Measurements from ENCODE around the gene FAM216B. TPM values are rescaled to one million over a fixed set of nuclear protein-coding genes. Genes with fewer than 3 reads are reported as not detected.
"Not testable (repeated sequence)": the region's sequence is repeated elsewhere in the genome, so short reads cannot be mapped to it uniquely, and the experiment has no call there.

The FAM216B gene
- total and polyA plus RNA-seq, 4 donors = 5.6 to 12.7 (median 7.7) TPM

GRCh38 chr13:42816538-42816937 lies 35.2 kb downstream of the FAM216B start:
- no peaks in the 10 kb centered on the region for H3K27me3 ChIP-seq (ENCODE audit: control insufficient read depth, insufficient read depth, low read length)
- no peak for DNase-seq (ENCODE audit: low read depth in 4 of 6, low spot score in 6 of 6)
- no peaks in the 10 kb centered on the region for H3K36me3 ChIP-seq (ENCODE audit: control insufficient read depth, insufficient read depth, low read length)
- no peaks in the 10 kb centered on the region for H3K9me3 ChIP-seq (ENCODE audit: control insufficient read depth, insufficient read depth, low read length)
- WGBS (ENCODE audit: insufficient coverage) = 94% methylated on average over 2 of the region's 2 CpGs
- no peaks in the 10 kb centered on the region for H3K4me1 ChIP-seq (ENCODE audit: control insufficient read depth, insufficient read depth, low read length)
- H3K27ac ChIP-seq (ENCODE audit: low read depth, low read length) = no peak overlapping the region
- H3K4me3 ChIP-seq (ENCODE audit: low read depth, low read length) = no peak overlapping the region

GRCh38 chr13:42819687-42820086 lies 38.3 kb downstream of the FAM216B start:
- no CpG with 5 or more reads among the region's 1 CpG for WGBS (ENCODE audit: insufficient coverage)

GRCh38 chr13:42820451-42820850 lies 39.1 kb downstream of the FAM216B start:
- Histone ChIP-seq H3K36me3 (ENCODE audit: control insufficient read depth, insufficient read depth, low read length) (no peaks in the 10 kb centered on the region), H3K4me1 (ENCODE audit: control insufficient read depth, insufficient read depth, low read length) (no peaks in the 10 kb centered on the region), H3K9me3 (ENCODE audit: control insufficient read depth, insufficient read depth, low read length) (no peaks in the 10 kb centered on the region), H3K27me3 (ENCODE audit: control insufficient read depth, insufficient read depth, low read length) (no peaks in the 10 kb centered on the region), H3K27ac (ENCODE audit: low read depth, low read length) (no peak overlapping the region), H3K4me3 (ENCODE audit: low read depth, low read length) (no peak overlapping the region)
- DNase-seq (ENCODE audit: low read depth in 4 of 6, low spot score in 6 of 6) = no peak
- WGBS (ENCODE audit: insufficient coverage) = no CpG with 5 or more reads among the region's 4 CpGs

More at GRCh38 chr13:42819687-42820086, 38.3 kb downstream of the FAM216B start:
- H3K27me3 ChIP-seq (ENCODE audit: control insufficient read depth, insufficient read depth, low read length); H3K9me3 ChIP-seq (ENCODE audit: control insufficient read depth, insufficient read depth, low read length); H3K27ac ChIP-seq (ENCODE audit: low read depth, low read length); DNase-seq (ENCODE audit: low read depth in 4 of 6, low spot score in 6 of 6); H3K4me3 ChIP-seq (ENCODE audit: low read depth, low read length); H3K36me3 ChIP-seq (ENCODE audit: control insufficient read depth, insufficient read depth, low read length); H3K4me1 ChIP-seq (ENCODE audit: control insufficient read depth, insufficient read depth, low read length): not testable (repeated sequence)

GRCh38 chr13:42821437-42821836 lies 40.1 kb downstream of the FAM216B start:
- WGBS (ENCODE audit: insufficient coverage) = no CpG with 5 or more reads among the region's 1 CpG
- no peaks in the 10 kb centered on the region for H3K9me3 ChIP-seq (ENCODE audit: control insufficient read depth, insufficient read depth, low read length)
- H3K27me3 ChIP-seq (ENCODE audit: control insufficient read depth, insufficient read depth, low read length) = no peaks in the 10 kb centered on the region
- no peak for DNase-seq (ENCODE audit: low read depth in 4 of 6, low spot score in 6 of 6)
- no peaks in the 10 kb centered on the region for H3K36me3 ChIP-seq (ENCODE audit: control insufficient read depth, insufficient read depth, low read length)
- H3K4me3 ChIP-seq (ENCODE audit: low read depth, low read length) = no peak overlapping the region
- no peak overlapping the region for H3K27ac ChIP-seq (ENCODE audit: low read depth, low read length)
- no peaks in the 10 kb centered on the region for H3K4me1 ChIP-seq (ENCODE audit: control insufficient read depth, insufficient read depth, low read length)

GRCh38 chr13:42832341-42833096 lies 51.1 kb downstream of the FAM216B start:
- DNase-seq (ENCODE audit: low read depth in 4 of 6, low spot score in 6 of 6) = no peak
- Histone ChIP-seq H3K4me3 (ENCODE audit: low read depth, low read length) (no peak overlapping the region), H3K9me3 (ENCODE audit: control insufficient read depth, insufficient read depth, low read length) (no peaks in the 10 kb centered on the region), H3K4me1 (ENCODE audit: control insufficient read depth, insufficient read depth, low read length) (no peaks in the 10 kb centered on the region), H3K36me3 (ENCODE audit: control insufficient read depth, insufficient read depth, low read length) (no peaks in the 10 kb centered on the region), H3K27me3 (ENCODE audit: control insufficient read depth, insufficient read depth, low read length) (no peaks in the 10 kb centered on the region), H3K27ac (ENCODE audit: low read depth, low read length) (no peak overlapping the region)
- WGBS (ENCODE audit: insufficient coverage) = 98% methylated on average over 6 of the region's 10 CpGs

- DNase-seq (ENCODE audit: low read depth in 4 of 6, low spot score in 6 of 6) = no peak
- no peaks in the 10 kb centered on the region for H3K36me3 ChIP-seq (ENCODE audit: control insufficient read depth, insufficient read depth, low read length)
- 92% methylated on average over 2 of the region's 3 CpGs for WGBS (ENCODE audit: insufficient coverage)
- H3K4me1 ChIP-seq (ENCODE audit: control insufficient read depth, insufficient read depth, low read length) = no peaks in the 10 kb centered on the region
- no peak overlapping the region for H3K4me3 ChIP-seq (ENCODE audit: low read depth, low read length)
- H3K27me3 ChIP-seq (ENCODE audit: control insufficient read depth, insufficient read depth, low read length) = no peaks in the 10 kb centered on the region
- no peaks in the 10 kb centered on the region for H3K9me3 ChIP-seq (ENCODE audit: control insufficient read depth, insufficient read depth, low read length)
- no peak overlapping the region for H3K27ac ChIP-seq (ENCODE audit: low read depth, low read length)
Observed at GRCh38 chr13:42834946-42835345, 53.6 kb downstream of the FAM216B start.

GRCh38 chr13:42836930-42837690 lies 55.7 kb downstream of the FAM216B start:
- peak in 3 of 6 donors; percentile 15 to 91 (median 37) for DNase-seq (ENCODE audit: low read depth in 4 of 6, low spot score in 6 of 6)
- Histone ChIP-seq H3K4me3 (ENCODE audit: low read depth, low read length) (no peak overlapping the region), H3K27me3 (ENCODE audit: control insufficient read depth, insufficient read depth, low read length) (no peaks in the 10 kb centered on the region), H3K9me3 (ENCODE audit: control insufficient read depth, insufficient read depth, low read length) (no peaks in the 10 kb centered on the region), H3K27ac (ENCODE audit: low read depth, low read length) (no peak overlapping the region), H3K36me3 (ENCODE audit: control insufficient read depth, insufficient read depth, low read length) (no peaks in the 10 kb centered on the region), H3K4me1 (ENCODE audit: control insufficient read depth, insufficient read depth, low read length) (no peaks in the 10 kb centered on the region)
- 42% methylated on average over 5 of the region's 10 CpGs for WGBS (ENCODE audit: insufficient coverage)

Other genes starting within 250 kb of the FAM216B start
- under 1 TPM; 0.22 to 0.40 TPM for gene TNFSF11, start 207.4 kb upstream of the FAM216B start, total RNA-seq
- gene TNFSF11, start 207.4 kb upstream of the FAM216B start, polyA plus RNA-seq (ENCODE audit: insufficient read length in 2 of 2) = under 1 TPM in 1 of 2 donors, not detected in 1; 0.15 TPM
- 10 to 100 TPM in 1 of 2 donors, 1 to 10 TPM in 1; 4.6 to 16.0 TPM for gene EPSTI1, start 210.7 kb downstream of the FAM216B start, total RNA-seq
- gene EPSTI1, start 210.7 kb downstream of the FAM216B start, polyA plus RNA-seq (ENCODE audit: insufficient read length in 2 of 2) = 1 to 10 TPM; 3.8 to 4.5 TPM
- gene DNAJC15, start 242.0 kb downstream of the FAM216B start, total RNA-seq = 10 to 100 TPM; 19.1 to 23.5 TPM
- gene DNAJC15, start 242.0 kb downstream of the FAM216B start, polyA plus RNA-seq (ENCODE audit: insufficient read length in 2 of 2) = 10 to 100 TPM; 25.1 to 27.6 TPM

All from spinal cord (tissue), 10 donors.